NCI-H226 (cell line): ENCODE measurements around the gene ARL6IP4.

Experiments used
- DNase-seq: peaks from one replicate; pipeline ENCODE4 v3.0.0-alpha.2; 2015

ARL6IP4 gene

GRCh38 chr12:122959566-122960192, 20.8 kb upstream of the ARL6IP4 start:
- DNase-seq = no peak

GRCh38 chr12:122960193-122960569, 20.3 kb upstream of the ARL6IP4 start:
- no peak for DNase-seq

- DNase-seq = peak; percentile 37
These were observed 18.8 kb upstream of the ARL6IP4 start for GRCh38 chr12:122961531-122962329.

- DNase-seq = peak; percentile 58
These were observed 16.6 kb upstream of the ARL6IP4 start for GRCh38 chr12:122963941-122964265.

DNA sequence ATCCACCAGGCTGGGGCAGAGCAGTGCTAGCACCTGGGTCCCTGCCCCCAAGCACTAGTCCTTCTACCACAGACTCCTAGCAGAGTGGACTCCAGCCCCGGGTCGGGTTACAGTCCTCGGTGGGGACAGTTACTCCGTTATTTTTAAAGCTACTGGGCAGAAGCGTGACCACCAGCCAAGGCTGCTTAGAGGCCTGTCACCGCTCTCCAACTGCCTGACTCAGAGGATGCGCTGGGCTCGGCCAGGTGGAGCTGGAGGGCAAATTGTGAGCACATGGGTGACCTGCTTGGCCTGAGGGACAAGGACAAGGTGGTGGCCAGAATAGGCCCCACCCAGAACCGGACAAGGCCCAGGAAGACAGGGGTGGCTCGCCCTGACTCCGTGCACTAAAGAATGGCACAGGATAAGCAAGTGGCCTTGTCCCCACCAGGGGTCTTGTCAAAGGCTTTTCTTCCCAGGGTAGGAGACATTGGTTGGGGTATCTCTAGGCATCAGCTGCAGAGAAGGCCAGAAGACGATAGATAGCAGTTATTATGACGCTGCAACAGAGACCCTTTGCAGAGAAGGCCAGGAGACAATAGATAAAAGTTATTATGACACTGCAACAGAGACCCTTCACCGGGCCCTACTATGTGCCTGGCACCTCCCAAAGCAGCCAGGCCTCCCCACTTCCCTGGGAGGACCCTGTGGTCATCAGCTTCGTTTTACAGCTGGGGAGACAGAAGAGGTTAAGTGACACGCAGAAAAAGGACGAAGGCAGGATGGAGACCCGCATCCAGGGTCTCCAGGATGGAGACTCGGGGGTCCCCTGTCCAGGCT, 15.8 kb upstream of the ARL6IP4 start:
- DNase-seq = no peak

- DNase-seq = no peak
These were observed 15.1 kb upstream of the ARL6IP4 start for GRCh38 chr12:122965321-122965751.

- DNase-seq = peak; percentile 87
These were observed 14.4 kb upstream of the ARL6IP4 start, which contains the start of gene ABCB9 for GRCh38 chr12:122965851-122966742. TSS of gene ABCB9 (minus strand) at chr12:122966463. CDS start at chr12:122960235, 6,228 bp downstream.

DNA sequence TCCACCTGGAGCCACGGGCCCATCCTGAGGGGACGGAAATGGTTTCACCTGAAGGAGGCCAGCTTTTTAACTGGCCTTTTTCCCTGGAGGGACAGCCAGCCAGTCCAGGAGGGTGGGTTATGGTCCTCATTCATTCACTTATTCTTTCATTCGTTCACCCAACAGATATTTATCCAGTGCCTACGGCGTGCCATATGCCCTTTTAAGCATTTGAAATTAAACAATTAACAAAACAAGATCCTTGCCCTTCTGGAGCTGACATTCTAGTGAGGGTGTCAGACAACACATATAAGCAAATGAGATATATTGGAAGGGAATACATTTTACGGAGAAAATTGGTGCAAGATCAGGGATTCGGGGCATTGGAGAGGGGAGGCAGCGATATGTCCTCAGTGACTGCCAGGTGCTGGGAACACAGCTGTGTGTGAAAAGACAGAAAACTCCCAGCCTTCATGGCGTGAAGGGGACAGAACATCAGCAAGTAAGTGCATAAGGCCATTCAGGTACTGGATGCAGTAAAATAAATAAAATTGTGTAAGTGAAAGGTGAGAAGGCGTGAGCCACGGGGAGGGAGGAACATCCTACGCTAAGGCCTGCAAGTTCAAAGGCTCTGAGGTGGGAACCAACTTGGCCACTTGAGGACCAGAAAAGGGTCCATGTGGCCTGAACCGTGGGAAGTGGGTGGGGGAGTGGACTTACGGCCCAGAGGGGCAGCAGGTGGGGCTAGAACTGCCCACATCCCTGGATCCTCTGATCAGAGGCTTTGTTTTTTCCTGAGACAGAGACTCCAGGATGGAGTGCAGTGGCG, 13.5 kb upstream of the ARL6IP4 start:
- no peak for DNase-seq

DNA sequence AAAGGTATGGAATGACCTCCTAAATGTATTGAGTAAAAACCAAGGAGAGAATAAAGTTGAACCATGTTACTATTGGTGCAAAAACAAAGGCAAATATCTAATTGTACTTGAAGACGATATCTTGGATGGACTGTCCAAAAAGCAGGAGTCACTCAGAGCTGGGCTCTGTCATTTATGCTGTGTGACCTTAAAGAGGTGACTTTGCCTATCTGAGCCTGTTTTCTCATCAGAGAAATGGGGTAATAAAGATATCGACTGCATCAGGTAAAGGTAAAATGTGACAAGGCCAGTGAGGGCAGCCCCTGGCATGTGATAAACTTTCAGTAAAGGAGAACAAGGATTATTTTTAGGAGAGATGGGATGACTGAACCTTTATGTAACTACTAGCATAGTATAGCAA, 12.4 kb upstream of the ARL6IP4 start:
- no peak for DNase-seq

GRCh38 chr12:122969676-122970075, 10.8 kb upstream of the ARL6IP4 start:
- no peak for DNase-seq

- peak; percentile 93 for DNase-seq
These were observed 6.1 kb upstream of the ARL6IP4 start for GRCh38 chr12:122974274-122974891.

- peak; percentile 91 for DNase-seq
These were observed 5.3 kb upstream of the ARL6IP4 start, which contains the start of gene OGFOD2 for GRCh38 chr12:122974892-122975789. TSS of gene OGFOD2 (plus strand) at chr12:122975244. CDS start at chr12:122975252, 8 bp downstream.

GRCh38 chr12:122975790-122976647, 4.5 kb upstream of the ARL6IP4 start:
- no peak for DNase-seq

- DNase-seq = no peak
These were observed 3.9 kb upstream of the ARL6IP4 start for GRCh38 chr12:122976648-122976975.

- no peak for DNase-seq
These were observed 3.3 kb upstream of the ARL6IP4 start for GRCh38 chr12:122977153-122977552.

DNA sequence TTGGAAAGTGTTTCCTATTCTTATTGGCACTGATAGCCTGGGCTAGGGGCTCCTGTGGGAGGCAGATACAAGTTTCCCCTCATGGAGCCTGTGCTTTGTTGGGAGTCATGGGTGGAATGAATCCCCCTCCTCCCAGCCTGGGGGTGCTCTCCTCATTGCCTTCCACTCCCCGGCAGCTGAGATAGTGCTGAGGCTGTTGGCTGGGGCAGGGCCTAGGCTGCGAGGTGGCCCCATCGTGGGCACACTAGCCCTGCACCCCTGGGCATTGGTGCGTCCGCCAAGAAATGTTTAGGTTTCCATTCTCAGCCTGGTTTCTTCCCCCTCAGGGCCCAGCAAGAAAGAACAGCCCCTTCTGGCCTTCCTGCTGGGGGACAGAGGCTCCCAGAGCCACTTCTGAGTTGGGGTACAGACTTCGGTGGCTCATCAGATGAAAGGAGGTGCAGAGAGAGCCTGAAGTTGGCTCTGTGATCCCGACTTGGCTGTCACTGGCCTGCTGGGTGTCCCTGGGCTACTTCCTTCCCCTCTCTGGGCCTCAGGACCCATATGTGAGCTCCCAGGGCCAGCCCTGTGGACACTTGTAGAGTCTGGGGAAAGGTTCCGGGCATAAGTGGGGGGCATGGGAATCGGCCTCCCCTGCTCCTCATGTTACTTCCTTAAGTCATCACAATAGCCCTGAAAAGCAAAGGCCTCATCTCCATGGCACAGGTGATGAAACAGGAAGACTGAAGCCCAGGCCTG, 2.7 kb upstream of the ARL6IP4 start:
- DNase-seq = no peak

DNA sequence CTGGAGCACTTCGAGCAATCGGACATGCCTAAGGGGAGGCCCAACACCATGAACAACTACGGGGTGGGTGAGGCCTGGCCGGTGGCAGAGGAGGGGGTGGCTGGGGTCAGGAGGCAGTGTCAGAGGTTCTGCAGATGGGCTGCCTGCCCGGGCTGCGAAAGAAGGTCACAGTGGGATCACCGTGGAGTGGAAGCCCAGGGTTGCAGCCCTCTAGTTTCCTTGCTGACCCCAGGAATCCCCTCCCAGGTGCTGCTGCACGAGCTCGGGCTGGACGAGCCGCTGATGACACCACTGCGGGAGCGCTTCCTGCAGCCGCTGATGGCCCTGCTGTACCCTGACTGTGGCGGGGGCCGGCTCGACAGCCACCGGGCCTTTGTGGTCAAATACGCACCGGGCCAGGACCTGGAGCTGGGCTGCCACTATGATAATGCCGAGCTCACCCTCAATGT, 1.9 kb upstream of the ARL6IP4 start:
- no peak for DNase-seq
